HG02840 (cell line): Measurements from ENCODE around the gene GPATCH2.
A peak's percentile ranks its signal among the peaks of the same experiment; 100 is the strongest.
"Not testable (repeated sequence)": the region's sequence is repeated elsewhere in the genome, so short reads cannot be mapped to it uniquely, and the experiment has no call there.

Experiments
- ATAC-seq: cut with Tn5 transposase; IDR thresholded peaks from one replicate; pipeline ENCODE4 v1.9.1; 2021; ENCODE audit warnings: mild to moderate bottlenecking, moderate library complexity, moderate number of reproducible peaks; ENCODE audit not compliant: unreplicated experiment, low FRiP score

Gene GPATCH2

GRCh38 chr1:217584286-217584811 is 46.5 kb downstream of the GPATCH2 start:
- ATAC-seq, result not testable (repeated sequence)

- ATAC-seq, result no peak
These were observed 53.6 kb downstream of the GPATCH2 start for GRCh38 chr1:217577336-217577735.

DNA sequence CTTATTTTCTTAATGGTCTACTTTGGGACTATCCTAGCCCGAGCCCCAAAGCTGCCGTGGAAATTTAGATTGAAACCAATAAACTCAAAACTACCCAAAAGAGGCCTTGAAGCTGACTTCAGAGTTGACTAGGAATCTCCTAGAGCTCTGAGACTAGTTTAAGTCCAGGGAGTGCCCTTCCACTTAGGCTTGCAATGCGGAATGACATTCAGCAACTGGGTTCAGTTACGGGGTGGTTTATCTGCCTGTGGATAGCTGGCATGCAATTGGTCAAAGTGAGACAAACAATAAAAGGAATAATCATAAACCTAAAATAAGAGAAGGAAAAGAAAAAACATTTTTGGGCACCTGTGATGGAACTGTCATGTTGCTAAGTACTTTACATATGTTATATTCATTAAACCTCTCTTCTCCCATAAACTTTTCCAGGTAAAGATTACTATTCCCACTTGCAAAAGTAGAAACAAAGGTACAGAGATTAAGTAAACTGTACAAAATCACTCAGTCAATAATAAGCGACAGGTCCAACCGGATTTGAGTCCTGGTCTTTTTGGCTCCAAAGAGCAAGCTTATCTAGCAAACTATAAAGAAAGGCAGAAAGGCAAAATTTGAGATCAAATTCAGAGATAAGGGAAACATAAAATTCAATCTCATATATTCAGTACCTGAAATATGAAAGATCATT is 56.5 kb downstream of the GPATCH2 start:
- ATAC-seq, result no peak

GRCh38 chr1:217569021-217569420 is 61.9 kb downstream of the GPATCH2 start:
- no peak for ATAC-seq

GRCh38 chr1:217568200-217568599 is 62.7 kb downstream of the GPATCH2 start:
- ATAC-seq, result no peak

- no peak for ATAC-seq
These were observed 66.1 kb downstream of the GPATCH2 start for GRCh38 chr1:217564833-217565232.

DNA sequence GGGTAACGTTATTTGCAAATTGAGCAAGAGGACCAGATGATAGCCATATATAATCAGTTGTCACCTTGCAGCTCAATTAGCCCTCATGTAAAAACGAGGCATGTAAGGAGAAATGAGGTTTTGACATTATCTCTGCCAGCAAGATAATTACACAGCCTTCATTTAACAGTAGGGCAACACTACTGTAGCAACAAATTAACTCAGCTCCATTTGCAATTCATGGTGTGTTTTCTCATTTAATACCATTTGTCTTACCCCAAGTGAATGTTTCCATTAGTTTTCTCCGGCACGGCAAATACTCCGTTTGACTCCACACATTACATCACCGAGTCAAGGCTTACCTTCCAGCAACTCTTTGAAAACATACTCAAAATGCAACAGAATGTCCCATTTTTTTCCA is 66.7 kb downstream of the GPATCH2 start:
- ATAC-seq, result no peak

GRCh38 chr1:217563179-217563578 is 67.7 kb downstream of the GPATCH2 start:
- no peak for ATAC-seq

- ATAC-seq, result no peak
These were observed 68.5 kb downstream of the GPATCH2 start for GRCh38 chr1:217562229-217562878.

GRCh38 chr1:217561446-217561845 is 69.4 kb downstream of the GPATCH2 start:
- no peak for ATAC-seq

GRCh38 chr1:217554849-217555248 is 76.0 kb downstream of the GPATCH2 start:
- no peak for ATAC-seq

GRCh38 chr1:217553949-217554509 is 76.9 kb downstream of the GPATCH2 start:
- ATAC-seq, result no peak

DNA sequence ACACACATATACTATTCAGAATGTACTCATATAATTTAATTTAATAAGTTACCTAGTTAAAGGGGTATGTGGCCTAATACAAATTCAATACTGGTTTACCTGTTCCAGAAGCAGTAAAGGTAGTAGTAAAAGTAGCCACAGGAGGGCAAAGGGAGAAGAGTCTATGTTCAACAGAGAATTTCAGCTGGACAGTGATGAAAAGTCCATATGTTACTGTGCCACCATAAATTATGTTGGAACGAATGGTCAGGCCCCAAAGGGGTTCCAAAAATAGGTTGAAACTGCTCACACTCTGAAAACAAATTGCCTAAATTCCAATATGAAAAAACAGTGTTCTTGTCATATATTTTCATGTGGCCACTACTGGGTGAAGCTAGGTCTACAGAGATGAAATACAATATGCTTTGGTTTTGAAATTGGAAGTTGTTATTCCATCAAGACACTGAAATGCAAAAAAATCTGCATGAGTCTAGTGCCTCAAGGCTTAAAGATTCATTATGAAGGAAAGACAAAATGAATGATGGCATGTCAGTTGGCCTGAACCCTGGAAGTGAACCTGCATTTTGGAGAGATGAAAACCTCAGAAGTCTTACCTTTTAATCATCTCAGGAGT is 78.4 kb downstream of the GPATCH2 start:
- ATAC-seq, result no peak

GRCh38 chr1:217542837-217543236 is 88.1 kb downstream of the GPATCH2 start:
- peak; percentile 90 for ATAC-seq

DNA sequence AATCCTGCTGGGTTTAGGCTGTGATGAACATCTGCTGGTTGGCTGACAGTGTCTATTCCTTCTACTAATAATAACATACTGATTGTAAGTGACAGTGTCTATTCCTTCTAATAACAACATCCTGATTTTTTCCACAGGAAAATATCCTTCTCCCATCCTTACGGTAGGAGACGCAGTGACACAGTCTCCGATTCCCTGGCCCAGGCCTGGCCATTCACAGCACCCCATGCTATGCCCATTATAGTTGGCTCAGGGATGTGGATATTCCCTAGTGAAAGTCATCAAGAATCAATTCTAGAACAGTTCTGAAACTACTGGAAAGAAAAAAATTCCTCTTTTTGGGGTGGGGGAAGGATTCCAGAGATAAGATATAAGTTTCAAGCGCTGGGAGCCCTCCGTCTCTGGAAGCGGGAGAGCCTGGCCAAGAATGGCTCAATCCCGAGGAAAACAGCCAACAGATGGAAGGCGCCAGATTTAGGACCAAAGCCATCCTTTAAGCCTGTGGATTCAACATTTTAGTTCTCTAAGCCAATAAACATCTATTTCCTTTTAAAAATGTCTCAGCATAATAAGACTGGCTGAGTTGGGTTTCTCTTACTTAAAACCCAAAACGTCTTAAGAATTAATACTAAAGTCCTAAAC is 88.6 kb downstream of the GPATCH2 start:
- no peak for ATAC-seq

DNA sequence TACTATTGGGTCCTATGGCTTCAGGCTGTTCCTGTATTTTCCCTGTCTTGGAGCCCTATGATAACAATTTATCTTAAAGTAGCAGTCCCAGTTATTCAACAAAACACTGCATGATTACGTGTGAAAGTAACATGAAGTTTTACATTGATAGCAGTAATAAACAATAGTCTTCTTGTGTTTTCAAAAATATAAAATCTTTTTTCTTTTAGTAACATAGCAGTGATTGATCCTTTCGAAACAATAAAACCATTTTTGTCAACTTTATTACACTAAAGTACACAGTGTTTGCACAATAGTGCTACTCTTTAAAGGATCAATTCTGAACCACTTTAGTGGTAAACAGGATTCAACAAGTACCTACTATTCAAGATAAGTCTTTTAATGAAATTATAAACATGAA is 90.6 kb downstream of the GPATCH2 start:
- ATAC-seq, result no peak

- no peak for ATAC-seq
These were observed 91.4 kb downstream of the GPATCH2 start for GRCh38 chr1:217539510-217539909.

GRCh38 chr1:217535601-217536377 is 95.1 kb downstream of the GPATCH2 start:
- ATAC-seq, result no peak

DNA sequence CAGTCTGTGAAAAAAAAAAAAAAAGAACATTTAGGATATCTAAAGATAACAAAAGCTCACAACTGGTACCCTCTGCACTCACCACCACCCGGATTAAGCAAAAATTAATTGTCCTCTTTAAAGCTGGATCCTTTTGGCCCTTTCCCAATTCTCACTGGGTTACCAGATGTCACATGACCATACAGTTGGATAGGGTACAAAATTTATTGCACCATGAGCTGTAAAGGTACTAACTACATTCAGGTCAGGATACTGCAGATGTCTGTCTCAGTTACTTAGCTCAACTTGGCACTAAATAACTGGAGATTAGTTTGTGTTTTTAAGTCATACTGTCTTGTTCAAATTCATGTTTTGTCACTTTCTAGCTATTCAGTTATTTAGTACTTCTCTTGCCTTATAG is 96.3 kb downstream of the GPATCH2 start:
- ATAC-seq, result no peak

- ATAC-seq, result no peak
These were observed 102.6 kb downstream of the GPATCH2 start for GRCh38 chr1:217528271-217528670.
